Colonic mucosa (tissue), 4 donors: Measurements from ENCODE around the gene ANKRD9. TPM values are rescaled to one million over a fixed set of nuclear protein-coding genes. Genes with fewer than 3 reads are reported as not detected.

Experiments used
- DNase-seq: peaks from one replicate; pipeline ENCODE4 v3.0.0-alpha.2; 2020
- H3K27ac ChIP-seq: fragments of 200-600 bp; one replicate; pipeline ENCODE4 v1.8.0; 2021
- H3K27me3 ChIP-seq: fragments of 200-600 bp; one replicate; pipeline ENCODE4 v1.8.0; 2021
- H3K36me3 ChIP-seq: fragments of 200-600 bp; one replicate; pipeline ENCODE4 v1.8.0; 2021
- H3K4me1 ChIP-seq: fragments of 200-600 bp; one replicate; pipeline ENCODE4 v1.8.0; 2021; ENCODE audit warnings: mild to moderate bottlenecking
- H3K4me3 ChIP-seq: fragments of 200-600 bp; one replicate; pipeline ENCODE4 v1.8.0; 2021
- H3K9ac ChIP-seq, 2 donors: one replicate each; pipeline ENCODE4 v1.7.0; 2013; ENCODE audit warnings: control low read depth in 2 of 2, low read depth in 2 of 2, low read length in 2 of 2
- H3K9me3 ChIP-seq: fragments of 200-600 bp; one replicate; pipeline ENCODE4 v1.8.0; 2021
- CTCF ChIP-seq: fragments of 200-600 bp; IDR thresholded peaks from one replicate; pipeline ENCODE4 v1.8.0; 2022; ENCODE audit warnings: antibody characterized with exemption, mild to moderate bottlenecking
- intact Hi-C: fragments of 100-400 bp; cut with DNase I; formaldehyde crosslinking; loops from one replicate; pipeline ENCODE4 v1.14.1; 2022
- total RNA-seq, 2 donors: library from RNA; stranded (reverse); fragmentation: NEBNext Ultra II Directional in 1 of 2; extraction: Animal tissue kit (Norgen Biotek cat#: 25700) in 1 of 2; gene quantifications; one replicate each; pipeline ENCODE4 v1.2.1, GENCODE V29; 2021
- donor health status: healthy.
- donor health status: DM: no; HTN: no; CAD: no.
- donor health status: DM: no; HTN: no; CAD: no.

Gene ANKRD9
- total RNA-seq, 2 donors from 2014 or later: 107 to 115 TPM

- no peaks in the 10 kb centered on the region for H3K36me3 ChIP-seq
- DNase-seq: no peak
- no peak overlapping the region for H3K9ac ChIP-seq
- no peak overlapping the region for H3K27ac ChIP-seq
- no peaks in the 10 kb centered on the region for H3K4me1 ChIP-seq
- intact Hi-C loops: no loop called here
- TF ChIP-seq CTCF: no peak
- no peaks in the 10 kb centered on the region for H3K9me3 ChIP-seq
- no peak overlapping the region for H3K4me3 ChIP-seq
- H3K27me3 ChIP-seq: no peaks in the 10 kb centered on the region
These were observed 30.9 kb upstream of the ANKRD9 start for GRCh38 chr14:102540315-102541028.

DNA sequence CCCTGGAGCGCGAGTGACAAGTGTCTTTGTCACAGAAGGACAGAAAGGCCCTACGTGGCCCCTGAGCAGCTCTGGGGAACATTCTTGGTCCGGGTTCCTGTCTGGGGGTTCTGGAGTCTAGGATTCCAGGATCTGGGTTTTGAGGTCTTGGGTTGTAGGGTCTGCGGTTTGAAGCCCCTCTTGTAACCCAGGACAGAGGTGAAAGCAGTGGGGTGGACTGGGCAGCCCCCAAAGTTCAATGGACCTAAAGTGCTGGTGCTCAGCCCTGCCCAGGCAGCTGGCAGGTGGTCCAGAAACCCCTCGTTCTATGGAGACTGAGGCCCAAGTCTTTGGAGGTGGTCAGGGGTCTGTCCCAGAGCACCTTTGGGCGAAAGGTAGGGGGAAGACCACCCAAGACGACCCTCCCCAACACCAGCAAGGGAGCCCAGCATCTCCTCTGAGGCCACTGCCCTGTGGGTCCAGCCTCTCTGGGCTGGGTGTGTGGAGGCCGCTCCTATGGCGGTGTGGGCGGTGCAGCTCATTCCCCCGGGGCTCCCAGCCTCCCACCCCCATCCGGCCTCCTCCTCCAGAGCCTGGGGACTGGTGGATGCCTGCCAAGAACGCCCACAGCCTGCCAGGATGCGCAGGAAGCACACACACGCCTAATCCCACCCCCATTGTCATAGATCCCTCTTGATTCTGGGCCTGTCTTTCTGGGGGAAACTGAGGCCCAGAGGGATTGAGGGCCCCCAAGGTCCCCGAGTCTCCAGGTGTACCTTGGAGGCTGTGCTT lies 30.2 kb upstream of the ANKRD9 start:
- Histone ChIP-seq H3K4me1 (no peaks in the 10 kb centered on the region), H3K27me3 (no peaks in the 10 kb centered on the region), H3K36me3 (no peaks in the 10 kb centered on the region), H3K4me3 (no peak overlapping the region), H3K9ac (no peak overlapping the region), H3K27ac (no peak overlapping the region), H3K9me3 (no peaks in the 10 kb centered on the region)
- no peak for TF ChIP-seq CTCF
- intact Hi-C loops: no loop called here
- DNase-seq: no peak

DNA sequence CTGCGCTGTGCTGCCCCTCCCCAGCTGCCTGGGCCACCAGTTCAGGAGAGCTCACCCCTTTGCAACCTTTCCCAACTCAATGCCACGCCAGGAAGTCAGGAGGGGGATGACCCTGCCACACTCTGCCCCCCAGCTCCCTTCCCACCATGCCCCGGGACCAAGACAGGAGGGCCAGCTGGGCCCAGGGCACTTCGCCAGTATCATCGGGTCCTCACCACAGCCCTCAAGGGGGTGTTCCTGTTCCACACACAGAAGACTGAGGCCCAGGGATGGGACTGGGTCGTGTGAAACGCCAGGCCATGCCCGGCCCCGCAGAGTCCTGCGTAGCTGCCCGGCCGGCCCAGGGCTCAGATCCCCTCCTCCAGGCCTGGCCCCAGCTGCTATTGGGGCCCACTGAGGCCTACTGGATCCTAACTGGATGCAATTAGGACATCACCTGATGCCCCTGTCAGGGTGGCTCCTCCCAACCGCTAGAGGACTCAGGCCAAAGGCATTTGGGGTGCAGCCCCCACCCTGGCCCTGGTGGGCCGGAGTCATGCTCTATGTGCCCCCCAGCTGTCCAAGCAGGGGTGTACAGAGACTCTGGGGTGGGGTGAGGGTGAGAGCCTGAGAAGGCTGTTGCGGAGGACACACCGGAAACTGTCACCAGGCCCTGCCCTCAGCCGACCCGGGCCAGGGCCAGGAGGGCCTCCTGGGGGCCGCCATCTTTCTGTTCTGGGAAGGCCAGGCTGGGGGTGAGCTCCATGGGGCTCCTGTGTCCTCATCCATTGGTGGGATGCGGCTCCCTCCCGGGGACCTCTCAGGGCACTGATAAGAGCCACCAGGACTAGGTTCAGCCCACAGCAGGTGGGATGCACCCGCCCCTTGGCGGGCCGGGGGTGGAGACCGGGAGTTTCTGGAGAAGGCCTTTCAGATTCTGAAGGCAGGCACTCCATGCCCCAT lies 29.3 kb upstream of the ANKRD9 start:
- no peaks in the 10 kb centered on the region for H3K27me3 ChIP-seq
- no peak for DNase-seq
- no peak for TF ChIP-seq CTCF
- H3K9ac ChIP-seq: no peak overlapping the region
- intact Hi-C loops: no loop called here
- H3K4me3 ChIP-seq: no peak overlapping the region
- H3K4me1 ChIP-seq: no peaks in the 10 kb centered on the region
- H3K36me3 ChIP-seq: no peaks in the 10 kb centered on the region
- H3K9me3 ChIP-seq: no peaks in the 10 kb centered on the region
- H3K27ac ChIP-seq: no peak overlapping the region

DNA sequence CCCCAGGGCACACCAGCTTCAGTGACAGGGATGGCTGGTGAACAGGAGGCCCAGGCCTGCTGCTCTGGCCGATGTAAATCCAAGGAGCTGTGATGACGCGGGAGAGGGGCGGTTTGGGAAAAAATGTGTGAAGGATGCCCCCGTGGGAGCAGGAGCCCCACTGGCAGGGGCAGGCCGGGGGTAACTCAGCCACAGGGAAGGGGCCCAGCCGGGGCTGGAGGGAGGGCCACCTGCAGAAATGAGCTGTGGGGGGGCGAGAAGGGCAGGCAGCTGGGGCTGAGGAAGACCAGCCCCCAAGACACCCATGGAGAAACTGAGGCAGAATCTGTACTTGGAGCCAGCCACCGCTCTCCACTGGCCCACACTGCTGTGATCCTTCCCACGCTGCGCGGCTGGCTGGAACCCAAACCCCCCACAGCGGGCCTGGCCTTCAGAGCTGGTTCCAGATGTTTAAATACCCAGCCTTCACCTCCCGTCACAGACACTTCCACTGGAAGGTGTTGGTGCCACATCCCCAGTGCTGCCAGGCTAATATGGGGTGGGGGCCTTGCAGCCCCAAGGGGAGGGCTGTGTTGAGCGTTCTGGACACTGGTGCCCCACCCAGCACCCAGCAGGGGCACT lies 28.5 kb upstream of the ANKRD9 start:
- H3K9me3 ChIP-seq: no peaks in the 10 kb centered on the region
- intact Hi-C loops: no loop called here
- H3K4me3 ChIP-seq: no peak overlapping the region
- H3K9ac ChIP-seq: no peak overlapping the region
- no peaks in the 10 kb centered on the region for H3K36me3 ChIP-seq
- TF ChIP-seq CTCF: no peak
- DNase-seq: no peak
- H3K27me3 ChIP-seq: no peaks in the 10 kb centered on the region
- H3K27ac ChIP-seq: no peak overlapping the region
- no peaks in the 10 kb centered on the region for H3K4me1 ChIP-seq

- intact Hi-C loops: no loop called here
- Histone ChIP-seq H3K27ac (no peak overlapping the region), H3K9ac (no peak overlapping the region), H3K36me3 (no peaks in the 10 kb centered on the region), H3K4me1 (peaks cover 12% of the 10 kb centered on the region), H3K4me3 (no peak overlapping the region), H3K27me3 (no peaks in the 10 kb centered on the region), H3K9me3 (no peaks in the 10 kb centered on the region)
- TF ChIP-seq CTCF: no peak
- no peak for DNase-seq
These were observed 22.7 kb upstream of the ANKRD9 start for GRCh38 chr14:102532204-102532658.
